ENCODE measurements around the gene KCNK3.
"Not testable (repeated sequence)": the region's sequence is repeated elsewhere in the genome, so short reads cannot be mapped to it uniquely, and the experiment has no call there.

KCNK3 gene

DNA sequence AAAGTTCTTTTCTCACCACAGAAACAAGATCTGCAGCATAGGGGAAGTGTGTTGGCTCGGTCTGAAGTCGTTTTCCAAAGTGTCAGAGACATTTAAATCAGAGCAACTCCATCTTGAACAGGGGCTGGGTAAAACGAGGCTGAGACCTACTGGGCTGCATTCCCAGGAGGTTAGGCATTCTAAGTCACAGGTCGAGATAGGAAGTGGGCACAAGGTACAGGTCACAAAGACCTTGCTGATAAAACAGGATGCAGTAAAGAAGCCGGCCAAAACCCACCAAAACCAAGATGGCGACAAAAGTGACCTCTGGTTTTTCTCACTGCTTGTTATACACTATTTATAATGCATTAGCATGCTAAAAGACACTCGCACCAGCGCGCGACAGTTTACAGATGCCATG lies 68.5 kb downstream of the KCNK3 start:
- DNase-seq = not testable (repeated sequence)

DNA sequence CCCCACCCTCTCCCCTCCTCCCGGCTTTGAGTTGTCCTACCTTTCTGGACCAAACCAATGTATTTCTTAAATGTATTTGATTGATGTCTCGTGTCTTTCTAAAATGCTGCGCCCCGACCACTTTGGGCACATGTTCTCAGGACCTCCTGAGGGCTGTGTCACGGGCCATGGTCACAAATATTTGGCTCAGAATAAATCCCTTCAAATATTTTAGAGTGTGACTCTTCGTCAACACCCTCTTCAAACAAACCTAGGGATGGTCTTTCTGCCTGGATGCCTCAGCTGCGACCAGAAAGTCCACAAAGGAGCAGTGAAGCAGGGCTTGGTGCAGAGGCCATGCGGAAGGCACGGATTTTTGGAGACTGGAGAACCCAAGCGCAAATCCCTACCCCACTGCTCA lies 70.5 kb downstream of the KCNK3 start:
- DNase-seq = no peak

DNA sequence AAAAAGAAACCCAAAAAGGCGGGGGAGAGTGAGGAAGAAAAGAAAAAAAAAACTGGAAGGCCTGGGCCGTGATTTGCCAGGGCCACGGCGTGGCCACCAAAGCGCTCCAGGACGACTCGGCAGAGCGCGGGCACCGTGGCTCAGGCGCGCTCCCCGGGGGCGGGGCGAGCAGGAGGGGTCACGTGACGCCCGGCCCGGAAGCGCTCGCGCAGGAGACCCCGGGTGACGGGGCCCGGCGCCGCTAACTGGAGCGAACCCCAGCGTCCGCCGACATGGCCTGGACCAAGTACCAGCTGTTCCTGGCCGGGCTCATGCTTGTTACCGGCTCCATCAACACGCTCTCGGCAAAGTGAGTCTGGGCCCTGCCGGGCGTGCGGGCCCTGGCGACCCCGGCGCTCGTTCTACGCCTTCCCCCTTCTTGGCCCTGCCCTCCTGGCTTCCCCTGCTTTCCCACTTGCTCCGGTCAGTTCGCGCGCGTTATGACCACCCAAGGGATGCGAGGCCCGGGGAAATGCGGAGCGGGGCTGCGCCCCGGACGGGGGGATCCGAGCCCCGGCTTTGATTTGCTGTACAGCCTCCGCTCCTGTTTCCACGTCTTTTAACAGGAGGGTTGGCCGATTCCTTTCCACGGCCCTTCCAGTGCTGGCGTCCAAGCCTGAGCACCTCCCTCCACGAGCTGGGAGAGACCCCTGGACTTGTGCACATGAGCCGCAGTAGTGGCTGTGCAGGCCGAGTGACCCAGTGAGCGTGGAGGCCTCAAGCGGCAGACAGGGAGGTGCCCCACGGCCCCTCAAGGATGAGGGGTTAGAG lies 71.8 kb downstream of the KCNK3 start, which contains the start of gene SLC35F6:
SLC35F6 (plus strand) TSS at position 207 of the 810 bp plus-strand sequence; CDS start at position 273, 66 bp downstream.
- peak; percentile 89 for DNase-seq

DNA sequence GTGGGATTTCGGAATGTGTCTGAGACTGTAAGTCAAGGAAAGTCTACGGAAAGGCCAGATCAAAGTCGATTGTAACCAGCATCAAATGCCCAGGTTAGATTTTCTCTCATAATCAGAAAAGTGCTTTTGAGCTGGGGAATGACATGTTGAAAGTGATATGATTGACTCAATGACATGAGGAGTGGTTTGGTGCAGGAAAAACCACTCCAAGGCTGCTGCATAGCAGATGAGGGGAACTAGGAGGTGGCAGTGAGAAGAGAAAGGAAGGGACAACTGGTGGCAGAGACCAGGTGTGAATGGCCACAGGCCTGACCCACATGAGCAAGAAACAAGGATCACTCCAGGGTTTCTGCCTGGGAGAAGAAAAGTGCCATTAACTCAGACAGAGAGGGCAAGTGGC lies 72.4 kb downstream of the KCNK3 start:
- no peak for DNase-seq

DNA sequence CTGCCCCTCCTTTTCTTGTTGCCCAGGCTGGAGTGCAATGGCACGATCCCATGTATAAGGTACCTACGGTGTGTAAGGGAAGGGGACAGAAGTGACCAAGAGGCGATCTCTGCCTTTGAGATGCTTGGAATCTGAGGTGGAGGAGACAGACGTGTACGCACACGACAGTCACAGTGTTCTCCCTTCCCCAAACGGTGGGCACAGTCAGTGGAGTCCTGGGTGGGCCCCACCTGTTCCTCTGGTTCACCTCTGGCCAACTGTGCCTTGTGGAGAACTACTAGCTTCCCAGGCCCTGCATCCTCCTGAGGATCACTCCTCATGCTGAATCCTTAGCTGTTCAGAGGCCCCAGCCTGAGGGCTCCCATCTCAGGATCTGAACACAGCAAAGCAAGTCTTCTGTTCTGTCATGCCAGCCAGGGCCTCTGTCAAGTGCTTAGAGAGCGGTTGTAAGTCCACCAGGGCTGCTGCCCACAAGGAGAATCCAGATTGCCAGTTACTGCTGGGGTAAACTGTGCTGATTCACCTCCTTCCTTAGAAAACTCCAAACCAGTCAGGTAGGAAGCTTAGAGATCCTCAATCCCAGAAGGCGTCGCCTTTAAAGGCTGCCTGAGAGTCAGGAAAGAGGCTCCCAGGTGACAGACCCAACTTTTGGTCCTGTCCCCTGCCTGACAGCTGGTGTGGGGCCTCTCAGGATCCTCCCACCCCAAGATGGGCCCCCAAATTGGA lies 73.1 kb downstream of the KCNK3 start:
- DNase-seq = no peak

DNA sequence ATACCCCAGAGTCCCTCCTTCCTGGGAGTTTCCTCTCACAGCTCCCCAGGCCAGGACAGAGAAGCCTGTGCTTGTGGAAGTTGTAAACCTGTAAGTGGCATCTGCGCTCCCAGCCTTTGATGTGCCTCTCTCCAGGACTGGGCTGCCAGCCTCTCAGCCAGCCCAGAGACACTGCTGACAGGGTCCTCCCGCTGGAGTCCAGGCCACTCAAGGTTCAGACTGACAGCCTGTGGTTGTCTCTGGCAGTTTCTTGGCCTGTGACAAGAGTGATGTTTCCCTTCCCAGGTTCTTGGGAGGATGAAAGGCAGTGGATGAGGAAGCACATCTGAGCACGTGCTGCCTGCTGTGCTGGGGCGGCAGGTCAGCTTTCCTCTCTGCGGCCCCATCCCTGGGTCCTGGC lies 74.6 kb downstream of the KCNK3 start:
- DNase-seq = no peak

DNA sequence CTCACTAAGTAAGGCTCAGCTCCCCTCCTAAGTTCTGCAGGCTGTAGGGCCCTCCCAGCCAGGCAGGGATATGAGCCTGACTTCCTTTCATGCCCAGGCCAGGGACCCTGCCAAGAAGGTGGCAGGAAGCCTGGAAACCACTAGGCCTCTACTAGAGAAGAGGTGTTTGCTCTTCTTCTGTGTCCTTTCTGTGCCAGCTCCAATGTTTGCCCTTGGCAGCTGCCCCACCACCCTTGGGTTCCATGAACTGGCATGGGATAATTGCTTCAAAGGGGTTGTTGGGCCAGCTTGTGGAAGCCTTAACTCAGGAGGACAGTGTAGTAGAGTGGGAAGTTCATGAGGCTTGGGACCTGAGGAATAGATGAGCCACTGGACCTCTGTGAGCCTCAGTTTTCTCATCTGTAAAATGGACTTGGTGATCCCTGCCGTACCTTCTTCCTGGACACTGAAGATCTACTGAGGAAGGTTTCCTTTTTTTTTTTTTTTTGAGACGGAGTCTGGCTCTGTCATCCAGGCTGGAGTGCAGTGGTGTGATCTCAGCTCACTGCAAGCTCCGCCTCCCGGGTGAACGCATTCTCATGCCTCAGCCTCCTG lies 75.5 kb downstream of the KCNK3 start:
- DNase-seq = no peak

DNA sequence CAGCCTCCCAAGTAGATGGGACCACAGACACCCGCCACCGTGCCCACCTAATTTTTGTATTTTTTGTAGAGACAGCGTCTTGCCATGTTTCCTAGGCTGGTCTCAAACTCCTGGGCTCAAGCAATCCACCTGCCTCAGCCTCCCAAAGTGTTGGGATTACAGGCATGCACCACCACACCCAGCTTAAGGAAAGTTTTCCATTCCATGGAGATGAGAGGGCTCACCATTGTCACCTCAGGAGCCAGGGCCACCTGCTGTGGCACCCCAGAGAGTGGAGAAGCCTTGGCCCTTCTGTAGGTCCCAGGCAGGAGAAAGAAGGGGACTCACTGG lies 76.2 kb downstream of the KCNK3 start:
- no peak for DNase-seq

DNA sequence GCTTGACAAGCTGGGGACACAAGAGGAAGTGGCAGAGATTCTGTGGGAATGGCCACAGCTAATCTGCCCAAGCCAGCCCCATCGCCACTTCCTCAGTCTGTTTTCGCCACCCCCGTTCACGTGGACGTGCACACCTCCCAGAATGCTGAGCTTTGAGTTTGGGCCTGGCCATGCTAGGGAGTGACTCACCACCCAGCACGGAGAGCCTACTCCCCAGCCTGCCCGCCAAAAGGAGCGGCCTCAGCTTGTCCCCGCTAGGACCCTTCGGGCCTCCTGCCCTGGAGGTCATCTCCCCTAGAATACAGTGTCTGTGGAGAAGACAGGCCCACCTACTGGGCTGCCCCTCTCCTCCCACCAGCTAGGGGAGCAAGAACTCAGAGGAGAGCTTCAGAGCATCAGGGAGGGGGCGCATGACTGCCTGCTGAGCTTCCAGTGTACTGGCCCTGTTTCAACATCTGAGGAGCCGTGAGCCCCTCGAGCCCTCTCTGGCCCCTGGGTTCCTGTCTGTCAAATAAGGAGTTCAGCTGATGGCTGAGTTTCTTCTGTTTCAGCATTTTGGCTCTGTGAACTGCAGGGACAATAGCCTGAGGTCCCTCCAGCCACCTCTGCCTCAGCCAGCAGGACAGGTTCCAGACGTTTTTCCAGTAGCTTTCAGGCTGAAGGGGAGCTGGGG lies 76.7 kb downstream of the KCNK3 start:
- no peak for DNase-seq

DNA sequence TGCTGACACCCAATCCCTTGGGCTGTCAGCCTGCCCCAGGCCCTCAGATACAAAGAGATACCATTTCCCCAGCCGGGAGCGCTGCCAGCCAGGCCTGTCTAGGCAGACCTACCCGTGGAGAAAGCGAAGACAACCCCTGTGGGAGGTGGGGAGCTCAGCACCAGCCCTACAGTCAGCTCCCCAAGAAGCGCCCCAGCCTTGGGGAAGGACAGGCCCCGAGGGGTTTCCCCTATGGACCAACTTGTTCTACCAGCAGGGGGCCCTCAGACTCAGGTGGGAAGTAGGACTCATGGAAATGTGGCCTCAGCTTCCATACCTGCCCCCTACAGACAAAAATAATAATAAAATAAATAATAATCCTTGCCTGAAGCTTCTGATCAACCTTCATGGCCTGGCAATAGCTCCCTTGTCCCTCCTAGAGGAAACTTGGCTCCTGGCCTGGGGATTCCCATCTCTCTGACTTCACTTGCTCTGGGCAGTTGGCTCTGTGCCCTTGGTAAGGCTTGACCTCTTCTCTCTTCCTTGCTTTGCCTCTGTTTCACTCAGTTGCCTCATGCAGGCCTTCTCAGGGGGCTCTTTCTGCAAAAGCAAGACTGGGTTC lies 78.6 kb downstream of the KCNK3 start:
- DNase-seq = no peak

DNA sequence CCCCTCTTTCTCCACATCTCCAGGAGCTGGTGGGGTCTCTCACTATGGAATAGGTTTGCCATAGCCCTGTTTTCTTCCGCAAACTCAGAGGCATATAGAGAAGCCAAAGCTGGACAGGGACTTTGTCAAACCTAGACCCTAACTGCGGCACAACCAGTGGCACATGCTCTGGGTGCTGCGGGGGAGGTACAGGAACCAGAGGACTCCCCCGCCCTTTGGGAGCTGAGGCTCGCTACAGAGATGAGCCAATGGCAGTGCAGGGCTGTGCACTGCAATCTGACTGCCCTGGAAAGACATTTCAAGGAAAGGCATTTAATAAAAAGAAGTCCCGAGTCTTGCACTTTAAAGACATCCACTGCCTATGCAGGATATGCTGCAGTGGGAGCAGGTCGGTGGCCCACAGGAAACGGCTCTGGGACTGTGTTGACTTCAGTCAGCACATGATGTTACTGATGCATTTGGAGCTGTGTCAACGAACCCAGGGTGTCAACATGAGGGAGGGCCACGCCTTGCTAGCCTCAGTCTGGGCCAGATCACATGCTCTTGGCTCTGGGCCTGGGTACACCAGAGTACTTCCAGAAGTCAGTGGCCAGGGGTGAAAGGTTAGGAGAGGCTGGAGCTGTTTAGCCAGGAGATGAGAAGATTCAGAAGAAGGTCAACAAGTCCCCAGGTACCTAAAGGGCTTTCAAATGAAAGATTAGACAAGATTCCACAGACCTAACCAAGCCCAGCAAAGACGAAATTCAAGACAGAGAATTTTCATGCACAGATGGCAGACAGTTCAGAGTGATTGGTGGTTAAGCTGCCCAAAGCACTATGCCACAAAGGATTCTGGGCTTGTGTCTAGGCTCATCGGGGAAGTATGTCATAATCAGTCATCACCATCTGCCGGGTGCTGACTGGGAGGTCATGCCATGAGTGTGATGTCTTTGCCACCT lies 79.8 kb downstream of the KCNK3 start:
- DNase-seq = peak; percentile 49

DNA sequence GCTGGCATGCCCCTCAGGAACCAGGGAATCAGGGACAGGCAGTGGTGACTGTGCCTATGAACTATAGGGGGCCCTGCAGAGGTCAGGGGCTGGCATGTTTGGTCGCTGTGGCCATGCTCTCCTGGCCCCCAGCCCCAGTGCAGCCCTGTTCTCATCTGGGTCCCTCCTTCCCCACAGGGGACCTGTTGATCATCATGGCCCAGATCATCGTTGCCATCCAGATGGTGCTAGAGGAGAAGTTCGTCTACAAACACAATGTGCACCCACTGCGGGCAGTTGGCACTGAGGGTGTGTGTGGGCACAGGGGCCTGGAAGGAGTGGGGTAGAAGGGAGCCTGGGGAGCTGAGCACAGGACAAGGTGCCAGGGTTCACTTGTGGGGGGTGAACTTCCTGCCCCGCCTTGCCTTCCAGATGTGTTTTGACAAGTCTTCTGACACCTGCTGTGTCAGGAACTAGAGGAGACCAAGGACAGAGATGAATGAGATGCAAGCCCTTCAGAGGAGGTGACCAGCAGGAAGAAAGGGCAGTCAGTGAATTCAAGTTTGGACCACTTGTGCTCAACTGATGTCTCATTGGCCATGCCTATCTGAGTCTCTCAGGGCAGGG lies 83.8 kb downstream of the KCNK3 start:
- DNase-seq = no peak

DNA sequence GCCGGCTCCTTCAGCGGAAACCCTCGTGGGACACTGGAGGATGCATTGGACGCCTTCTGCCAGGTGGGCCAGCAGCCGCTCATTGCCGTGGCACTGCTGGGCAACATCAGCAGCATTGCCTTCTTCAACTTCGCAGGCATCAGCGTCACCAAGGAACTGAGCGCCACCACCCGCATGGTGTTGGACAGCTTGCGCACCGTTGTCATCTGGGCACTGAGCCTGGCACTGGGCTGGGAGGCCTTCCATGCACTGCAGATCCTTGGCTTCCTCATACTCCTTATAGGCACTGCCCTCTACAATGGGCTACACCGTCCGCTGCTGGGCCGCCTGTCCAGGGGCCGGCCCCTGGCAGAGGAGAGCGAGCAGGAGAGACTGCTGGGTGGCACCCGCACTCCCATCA lies 85.6 kb downstream of the KCNK3 start:
- no peak for DNase-seq

DNA sequence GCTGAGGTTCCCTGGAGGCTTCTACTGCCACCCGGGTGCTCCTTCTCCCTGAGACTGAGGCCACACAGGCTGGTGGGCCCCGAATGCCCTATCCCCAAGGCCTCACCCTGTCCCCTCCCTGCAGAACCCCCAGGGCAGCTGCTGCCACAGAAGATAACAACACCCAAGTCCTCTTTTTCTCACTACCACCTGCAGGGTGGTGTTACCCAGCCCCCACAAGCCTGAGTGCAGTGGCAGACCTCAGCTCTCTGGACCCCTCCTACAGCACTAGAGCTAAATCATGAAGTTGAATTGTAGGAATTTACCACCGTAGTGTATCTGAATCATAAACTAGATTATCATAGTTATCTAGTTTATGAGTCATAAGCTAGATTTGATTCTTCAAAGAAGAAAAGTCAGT lies 86.0 kb downstream of the KCNK3 start:
- no peak for DNase-seq

DNA sequence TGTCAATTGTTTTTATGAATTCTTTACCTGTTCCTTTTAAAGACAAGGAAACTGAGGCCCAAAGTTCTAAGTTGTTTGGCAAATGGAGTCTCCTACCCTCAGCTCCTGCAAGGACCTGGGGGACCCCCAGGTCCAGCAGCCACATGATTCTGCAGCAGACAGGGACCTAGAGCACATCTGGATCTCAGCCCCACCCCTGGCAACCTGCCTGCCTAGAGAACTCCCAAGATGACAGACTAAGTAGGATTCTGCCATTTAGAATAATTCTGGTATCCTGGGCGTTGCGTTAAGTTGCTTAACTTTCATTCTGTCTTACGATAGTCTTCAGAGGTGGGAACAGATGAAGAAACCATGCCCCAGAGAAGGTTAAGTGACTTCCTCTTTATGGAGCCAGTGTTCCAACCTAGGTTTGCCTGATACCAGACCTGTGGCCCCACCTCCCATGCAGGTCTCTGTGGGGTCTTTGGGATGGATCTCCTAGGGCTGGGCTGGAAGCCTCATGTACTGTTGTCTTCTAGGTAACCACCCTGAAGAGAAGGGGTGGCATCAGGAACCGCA lies 87.8 kb downstream of the KCNK3 start:
- DNase-seq = no peak

All from NCI-H345 (cell line).